Measurements from ENCODE around the gene CNTNAP5. TPM values are rescaled to one million over a fixed set of nuclear protein-coding genes. Genes with fewer than 3 reads are reported as not detected.

CNTNAP5 gene
- total and polyA plus RNA-seq, 2 donors (not counting 3 experiments of a cell fraction or from before 2014, with no cell fraction given) = not detected

GRCh38 chr2:124209441-124209840 lies 184.4 kb downstream of the CNTNAP5 start:
- intact Hi-C loops (cut with micrococcal nuclease) = no loop called here
- dilution Hi-C loops (cut with MboI; ENCODE audit: extremely low pct_ligation_motif_present, low sequenced_read_pairs) = no loop called here
- FAIRE-seq (no peak), DNase-seq (ENCODE audit: low read depth, low spot score) (no peak)
- CTCF ChIA-PET = no interaction called here
- TF ChIP-seq POLR2A (IDR thresholded peaks at IDR 0.05; ENCODE audit: low read depth, low read length) (no peak), MYC (IDR thresholded peaks at IDR 0.05; ENCODE audit: low read depth, low read length) (no peak)
- Histone ChIP-seq H3K27me3 (ENCODE audit: control insufficient read depth in 2 of 2, insufficient read depth in 2 of 2, low read length in 2 of 2) (no peaks in the 10 kb centered on the region), H2AFZ (ENCODE audit: low read depth, low read length) (no peak overlapping the region), H3K36me3 (ENCODE audit: control insufficient read depth in 2 of 2, extremely low read depth in 1 of 2, insufficient read depth in 2 of 2, low read length in 2 of 2) (no peaks in the 10 kb centered on the region), H3K9me3 (replicated peaks; ENCODE audit: control insufficient read depth, insufficient read depth, low read length) (no peaks in the 10 kb centered on the region), H3K9ac (replicated peaks; ENCODE audit: extremely low read depth, insufficient read depth, low read length) (no peak overlapping the region), H3K4me3 (replicated peaks in 1 of 3; ENCODE audit: insufficient read depth in 1 of 3, low read depth in 1 of 3, low read length in 3 of 3) (no peak overlapping the region), H3K4me2 (ENCODE audit: insufficient read depth, low read length) (no peak overlapping the region), H3K4me1 (ENCODE audit: control insufficient read depth, extremely low read depth, insufficient read depth, low read length) (no peaks in the 10 kb centered on the region), H3K79me2 (ENCODE audit: control insufficient read depth, insufficient read depth, low read length) (no peaks in the 10 kb centered on the region), H3K27ac (ENCODE audit: insufficient read depth, low read depth, low read length) (no peak overlapping the region), H3K9me1 (replicated peaks; ENCODE audit: control insufficient read depth, extremely low read depth, insufficient read depth, low read length) (no peaks in the 10 kb centered on the region), H4K20me1 (replicated peaks; ENCODE audit: control insufficient read depth, extremely low read depth, insufficient read depth, low read length) (no peaks in the 10 kb centered on the region)
- POLR2A ChIA-PET = no interaction called here
- BruUV-seq (replicated peaks) = no TSS peak

DNA sequence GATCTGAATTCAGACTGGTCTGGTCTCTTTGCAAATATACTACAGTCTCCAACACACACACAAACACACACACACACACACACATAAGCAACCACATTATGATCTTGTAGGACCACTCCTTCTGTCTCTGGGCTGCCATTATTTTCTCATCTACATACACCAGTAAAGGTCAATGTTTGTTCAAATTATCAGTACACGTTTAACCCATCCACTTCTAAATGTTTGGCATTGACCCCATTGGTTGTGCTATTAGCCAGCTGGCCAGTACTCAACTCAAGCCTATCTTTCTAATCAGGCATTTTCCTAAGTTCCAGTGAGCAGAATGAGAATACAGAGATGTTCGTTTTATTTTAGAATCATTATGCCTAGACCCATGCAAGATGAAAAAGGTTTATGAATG lies 186.4 kb downstream of the CNTNAP5 start:
- no peaks in the 10 kb centered on the region for H3K9me1 ChIP-seq (replicated peaks; ENCODE audit: control insufficient read depth, extremely low read depth, insufficient read depth, low read length)
- ChIA-PET POLR2A (no interaction called here), CTCF (no interaction called here)
- H2AFZ ChIP-seq (ENCODE audit: low read depth, low read length) = no peak overlapping the region
- H3K4me3 ChIP-seq (replicated peaks in 1 of 3; ENCODE audit: insufficient read depth in 1 of 3, low read depth in 1 of 3, low read length in 3 of 3) = no peak overlapping the region
- dilution Hi-C loops (cut with MboI; ENCODE audit: extremely low pct_ligation_motif_present, low sequenced_read_pairs) (no loop called here), intact Hi-C loops (cut with micrococcal nuclease) (no loop called here)
- no peaks in the 10 kb centered on the region for H3K27me3 ChIP-seq (ENCODE audit: control insufficient read depth in 2 of 2, insufficient read depth in 2 of 2, low read length in 2 of 2)
- BruUV-seq (replicated peaks) = no TSS peak
- no peak overlapping the region for H3K9ac ChIP-seq (replicated peaks; ENCODE audit: extremely low read depth, insufficient read depth, low read length)
- DNase-seq (ENCODE audit: low read depth, low spot score) = no peak
- H3K27ac ChIP-seq (ENCODE audit: insufficient read depth, low read depth, low read length) = no peak overlapping the region
- H3K9me3 ChIP-seq (replicated peaks; ENCODE audit: control insufficient read depth, insufficient read depth, low read length) = no peaks in the 10 kb centered on the region
- no peak overlapping the region for H3K4me2 ChIP-seq (ENCODE audit: insufficient read depth, low read length)
- no peaks in the 10 kb centered on the region for H3K4me1 ChIP-seq (ENCODE audit: control insufficient read depth, extremely low read depth, insufficient read depth, low read length)
- TF ChIP-seq EZH2 (IDR thresholded peaks at IDR 0.05; ENCODE audit: borderline replicate concordance, low read depth, low read length, severe bottlenecking) (no peak), POLR2A (IDR thresholded peaks at IDR 0.05; ENCODE audit: low read depth, low read length) (no peak), JUN (IDR thresholded peaks at IDR 0.05; ENCODE audit: borderline replicate concordance, insufficient read depth, insufficient read length, low read depth) (no peak), MYC (IDR thresholded peaks at IDR 0.05; ENCODE audit: low read depth, low read length) (no peak), GATA2 (IDR thresholded peaks at IDR 0.05; ENCODE audit: insufficient read depth, insufficient read length, low read depth, low read length) (no peak), POLR2AphosphoS5 (IDR thresholded peaks at IDR 0.05; ENCODE audit: insufficient read depth, low read depth, low read length) (no peak), CTCF (IDR thresholded peaks at IDR 0.05; ENCODE audit: extremely low read depth in 1 of 2, insufficient read depth in 1 of 2, low read depth in 1 of 2, low read length in 2 of 2) (no peak), MAX (IDR thresholded peaks at IDR 0.05; ENCODE audit: insufficient read depth, insufficient read length) (no peak), FOS (IDR thresholded peaks at IDR 0.05; ENCODE audit: borderline replicate concordance, insufficient read depth, low read length) (no peak)
- no peak for FAIRE-seq
- H3K36me3 ChIP-seq (ENCODE audit: control insufficient read depth in 2 of 2, extremely low read depth in 1 of 2, insufficient read depth in 2 of 2, low read length in 2 of 2) = no peaks in the 10 kb centered on the region
- no peaks in the 10 kb centered on the region for H3K79me2 ChIP-seq (ENCODE audit: control insufficient read depth, insufficient read depth, low read length)
- no peaks in the 10 kb centered on the region for H4K20me1 ChIP-seq (replicated peaks; ENCODE audit: control insufficient read depth, extremely low read depth, insufficient read depth, low read length)

Measured in endothelial cell of umbilical vein (primary cell).